BE2C (cell line): ENCODE data around the gene MYOG.

Experiments used
- DNase-seq: peaks from one replicate; pipeline ENCODE4 v3.0.0-alpha.2; 2020
- H3K27me3 ChIP-seq: fragments of 250-450 bp; sonication (Bioruptor Pico); 2 replicates; pipeline ENCODE4 v1.5.1; 2020; ENCODE audit warnings: mild to moderate bottlenecking
- H3K36me3 ChIP-seq: fragments of 250-450 bp; sonication (Bioruptor Pico); 2 replicates; pipeline ENCODE4 v1.5.1; 2020; ENCODE audit warnings: mild to moderate bottlenecking
- H3K4me1 ChIP-seq: fragments of 250-450 bp; sonication (Bioruptor Pico); 2 replicates; pipeline ENCODE4 v1.5.1; 2020
- H3K4me3 ChIP-seq: 2 replicates; pipeline ENCODE4 v1.5.1; 2011; ENCODE audit warnings: low read depth, low read length
- H3K9me3 ChIP-seq: fragments of 250-450 bp; sonication (Bioruptor Pico); 2 replicates; pipeline ENCODE4 v1.5.1; 2020
- TF ChIP-seq, protein P1 (sequence below): IDR thresholded peaks from 2 replicates; pipeline ENCODE4 v1.5.1; 2012; ENCODE audit warnings: mild to moderate bottlenecking, low read depth, low read length

Gene MYOG

DNA sequence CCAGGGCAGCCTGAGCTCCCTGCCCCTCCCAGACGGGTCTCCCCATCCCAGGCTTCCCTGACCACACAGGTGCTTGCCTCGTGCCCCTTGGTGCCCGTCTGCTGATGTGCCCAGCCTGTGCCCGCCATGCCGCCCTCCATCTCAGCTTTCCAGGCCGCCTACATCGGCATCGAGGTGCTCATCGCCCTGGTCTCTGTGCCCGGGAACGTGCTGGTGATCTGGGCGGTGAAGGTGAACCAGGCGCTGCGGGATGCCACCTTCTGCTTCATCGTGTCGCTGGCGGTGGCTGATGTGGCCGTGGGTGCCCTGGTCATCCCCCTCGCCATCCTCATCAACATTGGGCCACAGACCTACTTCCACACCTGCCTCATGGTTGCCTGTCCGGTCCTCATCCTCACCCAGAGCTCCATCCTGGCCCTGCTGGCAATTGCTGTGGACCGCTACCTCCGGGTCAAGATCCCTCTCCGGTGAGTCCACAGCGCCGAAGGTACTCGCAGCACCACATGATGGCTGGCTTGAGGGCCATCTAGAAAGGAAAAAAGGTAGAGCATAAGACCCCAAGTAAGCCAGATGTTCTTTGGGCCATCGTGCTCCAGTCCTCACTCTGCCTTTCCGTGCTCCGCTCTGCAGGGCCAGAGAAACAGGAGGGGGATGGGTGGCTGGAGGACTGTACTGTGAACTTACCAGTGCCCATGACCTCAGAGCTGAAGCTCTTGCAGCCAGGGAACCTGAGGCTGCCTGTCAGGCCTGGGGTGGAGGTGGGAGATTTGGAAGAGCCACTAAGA lies 43.1 kb upstream of the MYOG start:
- peaks cover 42% of the 10 kb centered on the region for H3K4me1 ChIP-seq
- no peak for DNase-seq
- H3K4me3 ChIP-seq, result no peak overlapping the region

GRCh38 chr1:203128431-203128715 lies 42.6 kb upstream of the MYOG start:
- Histone ChIP-seq H3K9me3 (no peaks in the 10 kb centered on the region), H3K4me3 (peak overlapping the region; percentile 54), H3K36me3 (no peaks in the 10 kb centered on the region), H3K27me3 (peaks cover 7% of the 10 kb centered on the region; the same call in 1 of the 2 replicates), H3K4me1 (peaks cover 42% of the 10 kb centered on the region)
- no peak for DNase-seq
- TF ChIP-seq, protein P1, sequence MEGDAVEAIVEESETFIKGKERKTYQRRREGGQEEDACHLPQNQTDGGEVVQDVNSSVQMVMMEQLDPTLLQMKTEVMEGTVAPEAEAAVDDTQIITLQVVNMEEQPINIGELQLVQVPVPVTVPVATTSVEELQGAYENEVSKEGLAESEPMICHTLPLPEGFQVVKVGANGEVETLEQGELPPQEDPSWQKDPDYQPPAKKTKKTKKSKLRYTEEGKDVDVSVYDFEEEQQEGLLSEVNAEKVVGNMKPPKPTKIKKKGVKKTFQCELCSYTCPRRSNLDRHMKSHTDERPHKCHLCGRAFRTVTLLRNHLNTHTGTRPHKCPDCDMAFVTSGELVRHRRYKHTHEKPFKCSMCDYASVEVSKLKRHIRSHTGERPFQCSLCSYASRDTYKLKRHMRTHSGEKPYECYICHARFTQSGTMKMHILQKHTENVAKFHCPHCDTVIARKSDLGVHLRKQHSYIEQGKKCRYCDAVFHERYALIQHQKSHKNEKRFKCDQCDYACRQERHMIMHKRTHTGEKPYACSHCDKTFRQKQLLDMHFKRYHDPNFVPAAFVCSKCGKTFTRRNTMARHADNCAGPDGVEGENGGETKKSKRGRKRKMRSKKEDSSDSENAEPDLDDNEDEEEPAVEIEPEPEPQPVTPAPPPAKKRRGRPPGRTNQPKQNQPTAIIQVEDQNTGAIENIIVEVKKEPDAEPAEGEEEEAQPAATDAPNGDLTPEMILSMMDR, result no peak

More for the DNA sequence above, 43.1 kb upstream of the MYOG start:
- Histone ChIP-seq H3K9me3 (no peaks in the 10 kb centered on the region), H3K36me3 (no peaks in the 10 kb centered on the region), H3K27me3 (peaks cover 7% of the 10 kb centered on the region; the same call in 1 of the 2 replicates)
- TF ChIP-seq, protein P1, result no peak

GRCh38 chr1:203127666-203128430 lies 42.0 kb upstream of the MYOG start, which contains the start of gene ADORA1:
Gene ADORA1 (plus strand): TSS chr1:203127726. CDS start chr1:203128842, 1,116 bp downstream.
- H3K4me1 ChIP-seq, result peaks cover 42% of the 10 kb centered on the region
- DNase-seq, result peak; percentile 64
- TF ChIP-seq, protein P1, result no peak
- H3K36me3 ChIP-seq, result no peaks in the 10 kb centered on the region
- H3K27me3 ChIP-seq, result peaks cover 7% of the 10 kb centered on the region; the same call in 1 of the 2 replicates
- no peaks in the 10 kb centered on the region for H3K9me3 ChIP-seq
- H3K4me3 ChIP-seq, result peak within 1 kb of the TSS; percentile 54

- Histone ChIP-seq H3K36me3 (no peaks in the 10 kb centered on the region), H3K9me3 (no peaks in the 10 kb centered on the region), H3K4me3 (peak overlapping the region; percentile 54), H3K27me3 (peaks cover 7% of the 10 kb centered on the region; the same call in 1 of the 2 replicates), H3K4me1 (peaks cover 42% of the 10 kb centered on the region)
- no peak for DNase-seq
- TF ChIP-seq, protein P1, result no peak
These were observed 41.3 kb upstream of the MYOG start for GRCh38 chr1:203126866-203127665.

DNA sequence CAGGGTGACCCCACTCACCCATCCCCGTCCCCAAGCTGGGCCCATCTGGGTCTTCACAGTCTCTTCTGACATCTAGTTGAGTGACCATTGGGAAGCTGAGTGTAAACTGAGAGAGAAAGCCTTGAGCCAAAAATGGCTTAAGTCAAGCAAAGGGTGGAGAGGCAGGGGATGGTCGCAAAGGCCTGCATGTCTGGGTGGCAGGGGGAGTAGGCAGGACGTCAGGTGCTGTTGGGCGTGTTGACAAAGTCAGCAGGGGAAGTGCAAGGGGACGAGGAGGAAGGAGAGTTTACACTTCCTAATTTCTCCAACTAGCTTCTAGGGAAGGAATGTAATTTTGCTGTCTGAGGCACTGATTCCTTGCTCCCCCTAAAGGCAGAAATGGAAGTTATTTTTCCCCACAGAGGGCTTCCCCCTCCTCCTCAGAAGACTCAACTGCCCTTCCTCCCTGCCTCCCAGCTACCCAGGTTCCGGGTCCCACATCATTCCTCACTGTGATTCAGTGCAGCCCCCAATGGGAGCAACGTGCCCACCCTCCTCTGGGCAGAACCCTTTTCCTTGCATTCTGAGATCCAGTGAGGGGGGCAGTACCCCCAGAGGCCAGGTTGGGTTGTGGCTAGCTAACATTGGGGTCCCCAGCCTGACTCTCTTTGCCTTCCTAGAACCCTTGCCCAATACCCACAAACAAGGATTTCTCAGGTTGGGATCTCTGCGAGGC lies 40.5 kb upstream of the MYOG start:
- Histone ChIP-seq H3K4me3 (no peak overlapping the region), H3K4me1 (peaks cover 42% of the 10 kb centered on the region), H3K27me3 (peaks cover 7% of the 10 kb centered on the region; the same call in 1 of the 2 replicates), H3K36me3 (no peaks in the 10 kb centered on the region), H3K9me3 (no peaks in the 10 kb centered on the region)
- DNase-seq, result no peak
- TF ChIP-seq, protein P1, result peak; percentile 58
